ENCODE measurements around the gene SLC1A2. TPM values are rescaled to one million over a fixed set of nuclear protein-coding genes. Genes with fewer than 3 reads are reported as not detected.

Gene SLC1A2
- total and polyA plus RNA-seq, 11 donors: 0.80 to 23.5 (median 5.2) TPM

GRCh38 chr11:35304900-35305460 lies 114.4 kb downstream of the SLC1A2 start:
- intact Hi-C loops (cut with DNase I): loop anchor here in 5 of 10 donors (5.0 to 10.0 kb wide), 5 partner anchors 60 to 383 kb away; no protein-coding TSS in a partner anchor
- no peak for ATAC-seq
- H3K36me3 ChIP-seq: no peaks in the 10 kb centered on the region
- no peak for DNase-seq
- H3K27ac ChIP-seq: peak overlapping the region in 4 of 12 donors; percentile 19 to 95 (median 42)
- no peaks in the 10 kb centered on the region for H3K27me3 ChIP-seq
- no peaks in the 10 kb centered on the region for H3K9me3 ChIP-seq
- TF ChIP-seq POLR2A (IDR thresholded peaks at IDR 0.05) (no peak), CTCF (IDR thresholded peaks at IDR 0.05) (no peak)
- WGBS, 4 donors: 73 to 87% (median 80%) methylated on average over 5 of the region's 5 CpGs
- peaks cover 0 to 64% (median 2%) of the 10 kb centered on the region in 12 donors for H3K4me1 ChIP-seq
- no peak overlapping the region for H3K4me3 ChIP-seq

- intact Hi-C loops (cut with DNase I): loop anchor here in 4 of 10 donors (10.0 kb wide), 3 partner anchors 60 to 380 kb away; no protein-coding TSS in a partner anchor
- H3K36me3 ChIP-seq: no peaks in the 10 kb centered on the region
- peaks cover 0 to 59% (median 2%) of the 10 kb centered on the region in 12 donors for H3K4me1 ChIP-seq
- ATAC-seq: peak in 2 of 4 donors; percentile 14 to 31
- no peaks in the 10 kb centered on the region for H3K9me3 ChIP-seq
- no peak overlapping the region for H3K4me3 ChIP-seq
- TF ChIP-seq CTCF (IDR thresholded peaks at IDR 0.05) (no peak), POLR2A (IDR thresholded peaks at IDR 0.05) (no peak)
- H3K27me3 ChIP-seq: no peaks in the 10 kb centered on the region
- H3K27ac ChIP-seq: peak overlapping the region in 11 of 12 donors; percentile 10 to 95 (median 40)
- no peak for DNase-seq
- WGBS, 4 donors: 78 to 93% (median 84%) methylated on average over 2 of the region's 2 CpGs
Observed at GRCh38 chr11:35304386-35304775, 115.0 kb downstream of the SLC1A2 start.

- peak overlapping the region in 11 of 12 donors; percentile 10 to 95 (median 44) for H3K27ac ChIP-seq
- H3K36me3 ChIP-seq: no peaks in the 10 kb centered on the region
- peak; percentile 65 to 88 (median 78) for ATAC-seq
- TF ChIP-seq POLR2A (IDR thresholded peaks at IDR 0.05): no peak
- no peak overlapping the region for H3K4me3 ChIP-seq
- H3K4me1 ChIP-seq: peaks cover 0 to 53% (median 2%) of the 10 kb centered on the region in 12 donors
- 72 to 85% (median 75%) methylated on average over 6 of the region's 6 CpGs for WGBS, 4 donors
- H3K27me3 ChIP-seq: no peaks in the 10 kb centered on the region
- intact Hi-C loops (cut with DNase I): loop anchor here in 4 of 10 donors (10.0 kb wide), 3 partner anchors 61 to 379 kb away; no protein-coding TSS in a partner anchor
- peak in 4 of 5 donors; percentile 32 to 63 (median 47) for DNase-seq
- H3K9me3 ChIP-seq: no peaks in the 10 kb centered on the region
Observed at GRCh38 chr11:35303596-35304385, 115.6 kb downstream of the SLC1A2 start.

GRCh38 chr11:35302398-35302797 lies 117.0 kb downstream of the SLC1A2 start:
- DNase-seq (no peak), ATAC-seq (no peak)
- H3K4me3 ChIP-seq: no peak overlapping the region
- H3K4me1 ChIP-seq: peaks cover 0 to 44% (median 2%) of the 10 kb centered on the region in 12 donors
- H3K27ac ChIP-seq: peak overlapping the region in 1 of 12 donors; percentile 95
- no peaks in the 10 kb centered on the region for H3K36me3 ChIP-seq
- no peaks in the 10 kb centered on the region for H3K9me3 ChIP-seq
- no peak for TF ChIP-seq POLR2A (IDR thresholded peaks at IDR 0.05)
- no peak for TF ChIP-seq CTCF (IDR thresholded peaks at IDR 0.05)
- H3K27me3 ChIP-seq: no peaks in the 10 kb centered on the region
- intact Hi-C loops (cut with DNase I): loop anchor here in 4 of 10 donors (10.0 kb wide), 3 partner anchors 62 to 378 kb away; no protein-coding TSS in a partner anchor
- 85 to 99% (median 96%) methylated on average over 4 of the region's 4 CpGs for WGBS, 4 donors

Data from heart left ventricle (tissue), 16 donors.